Liver (tissue), 9 donors: ENCODE data around the gene ZNF836. TPM values are rescaled to one million over a fixed set of nuclear protein-coding genes. Genes with fewer than 3 reads are reported as not detected.

Experiments used
- DNase-seq: peaks from one replicate; pipeline ENCODE4 v3.0.0-alpha.2; 2017; ENCODE audit warnings: low spot score
- H3K27ac ChIP-seq, 2 donors: one replicate each; pipeline ENCODE4 v1.7.0; 2013; ENCODE audit warnings: inconsistent platforms in 2 of 2, low read length in 2 of 2, control low read depth in 1 of 2, low read depth in 1 of 2, mild to moderate bottlenecking in 1 of 2
- H3K27me3 ChIP-seq, 4 donors: one replicate each; pipeline versions ENCODE4 v1.6.1 to v1.7.0; 2013; ENCODE audit warnings: low read length in 3 of 4, inconsistent platforms in 1 of 4, mild to moderate bottlenecking in 1 of 4, moderate library complexity in 1 of 4; ENCODE audit not compliant: control insufficient read depth in 4 of 4, insufficient read depth in 4 of 4
- H3K36me3 ChIP-seq, 4 donors: one replicate each; pipeline versions ENCODE4 v1.6.1 to v1.7.0; 2013; ENCODE audit warnings: low read length in 3 of 4, mild to moderate bottlenecking in 3 of 4, low read depth in 1 of 4, moderate library complexity in 1 of 4; ENCODE audit not compliant: control insufficient read depth in 4 of 4, insufficient read depth in 3 of 4
- H3K4me1 ChIP-seq, 4 donors: one replicate each; pipeline versions ENCODE4 v1.6.1 to v1.7.0; 2013; ENCODE audit warnings: low read length in 3 of 4, mild to moderate bottlenecking in 3 of 4, moderate library complexity in 1 of 4; ENCODE audit not compliant: control insufficient read depth in 4 of 4, insufficient read depth in 4 of 4
- H3K4me3 ChIP-seq, 3 donors: one replicate each; pipeline versions ENCODE4 v1.6.1 to v1.7.0; 2013; ENCODE audit warnings: low read length in 3 of 3, control low read depth in 1 of 3, low read depth in 1 of 3, mild to moderate bottlenecking in 1 of 3
- H3K9ac ChIP-seq, 2 donors: one replicate each; pipeline ENCODE4 v1.7.0; 2013; ENCODE audit warnings: low read length in 2 of 2, mild to moderate bottlenecking in 2 of 2, moderate library complexity in 2 of 2, control low read depth in 1 of 2, low read depth in 1 of 2
- H3K9me3 ChIP-seq, 4 donors: one replicate each; pipeline versions ENCODE4 v1.6.1 to v1.7.0; 2013; ENCODE audit warnings: low read length in 3 of 4; ENCODE audit not compliant: control insufficient read depth in 4 of 4
- ATF3 ChIP-seq: IDR thresholded peaks from 2 replicates; pipeline ENCODE4 v1.6.1; 2016; ENCODE audit warnings: antibody characterized with exemption
- CTCF ChIP-seq: fragments of 150-350 bp; IDR thresholded peaks from 2 replicates; pipeline ENCODE4 v1.5.1; 2017; ENCODE audit warnings: improper control_type of control experiment, low read depth, low read length; ENCODE audit not compliant: missing input control
- EGR1 ChIP-seq, 2 donors: IDR thresholded peaks; 2 replicates each; pipeline ENCODE4 v1.6.1; 2016 to 2018; ENCODE audit warnings: antibody characterized with exemption in 2 of 2, low read depth in 2 of 2
- FOXA1 ChIP-seq: IDR thresholded peaks from 2 replicates; pipeline ENCODE4 v1.6.1; 2016; ENCODE audit warnings: antibody characterized with exemption
- FOXA2 ChIP-seq: IDR thresholded peaks from 2 replicates; pipeline ENCODE4 v1.6.1; 2016; ENCODE audit warnings: antibody characterized with exemption
- GABPA ChIP-seq, 2 donors: IDR thresholded peaks in 1 of 2; conservative IDR thresholded peaks in 1 of 2; 2 replicates each; pipeline ENCODE4 v1.6.1; 2016; ENCODE audit warnings: antibody characterized with exemption in 2 of 2, mild to moderate bottlenecking in 1 of 2, moderate library complexity in 1 of 2
- HNF4A ChIP-seq, 2 donors: conservative IDR thresholded peaks; 2 replicates each; pipeline ENCODE4 v1.6.1; 2016; ENCODE audit warnings: antibody characterized with exemption in 2 of 2, mild to moderate bottlenecking in 2 of 2
- HNF4G ChIP-seq: IDR thresholded peaks from 2 replicates; pipeline ENCODE4 v1.6.1; 2016; ENCODE audit warnings: antibody characterized with exemption
- JUND ChIP-seq, 2 donors: IDR thresholded peaks; 2 replicates each; pipeline ENCODE4 v1.6.1; 2016; ENCODE audit warnings: antibody characterized with exemption in 2 of 2
- MAX ChIP-seq: IDR thresholded peaks from 2 replicates; pipeline ENCODE4 v1.6.1; 2016; ENCODE audit warnings: antibody characterized with exemption
- NR2F2 ChIP-seq: IDR thresholded peaks from 2 replicates; pipeline ENCODE4 v1.6.1; 2016; ENCODE audit warnings: antibody characterized with exemption
- RAD21 ChIP-seq, 2 donors: IDR thresholded peaks; 2 replicates each; pipeline ENCODE4 v1.6.1; 2016; ENCODE audit warnings: antibody characterized with exemption in 2 of 2, mild to moderate bottlenecking in 2 of 2
- REST ChIP-seq: IDR thresholded peaks from 2 replicates; pipeline ENCODE4 v1.6.1; 2016; ENCODE audit warnings: antibody characterized with exemption, mild to moderate bottlenecking
- RXRA ChIP-seq, 2 donors: IDR thresholded peaks; 2 replicates each; pipeline ENCODE4 v1.6.1; 2017 to 2018; ENCODE audit warnings: antibody characterized with exemption in 2 of 2, mild to moderate bottlenecking in 1 of 2
- SP1 ChIP-seq: IDR thresholded peaks from 2 replicates; pipeline ENCODE4 v1.6.1; 2018; ENCODE audit warnings: antibody characterized with exemption, mild to moderate bottlenecking
- TAF1 ChIP-seq: conservative IDR thresholded peaks from 2 replicates; pipeline ENCODE4 v1.6.1; 2016; ENCODE audit warnings: antibody characterized with exemption, mild to moderate bottlenecking
- YY1 ChIP-seq: IDR thresholded peaks from 2 replicates; pipeline ENCODE4 v1.6.1; 2016; ENCODE audit warnings: antibody characterized with exemption, mild to moderate bottlenecking
- ZBTB33 ChIP-seq: IDR thresholded peaks from 2 replicates; pipeline ENCODE4 v1.6.1; 2016; ENCODE audit warnings: antibody characterized with exemption
- WGBS: extraction: QIAGEN DNeasy Blood & Tissue Kit; methylation state at CpG from one replicate; pipeline ENCODE4 v1.1.7; 2013; 5-methylcytosine and 5-hydroxymethylcytosine counted together
- polyA plus RNA-seq, 2 donors: library from polyadenylated mRNA; stranded (reverse) in 1 of 2; unstranded in 1 of 2; fragments of 200-250 nt in 1 of 2; fragments of >200 nt in 1 of 2; fragmentation: Nextera tagmentation in 1 of 2; extraction: Ambion mirVana in 1 of 2; gene quantifications; one replicate each; pipeline versions ENCODE4 v1.2.1 to v1.2.3, GENCODE V29; 2013 to 2015
- total RNA-seq, 2 donors: library from RNA; depleted of rRNA; stranded (reverse); fragments of >200 nt; gene quantifications; one replicate each; pipeline ENCODE4 v1.2.3, GENCODE V29; 2014
- donor health status: healthy.
- donor health status: healthy.
- donor health status: healthy.
- donor health status: healthy.
- donor health status: healthy.

The ZNF836 gene
- total and polyA plus RNA-seq, 4 donors, result 0.85 to 3.1 (median 1.8) TPM

- TF ChIP-seq TAF1, result no peak
- no peak for TF ChIP-seq REST
- TF ChIP-seq HNF4G, result no peak
- TF ChIP-seq JUND (IDR thresholded peaks at IDR 0.05), result no peak
- no peak for TF ChIP-seq ZBTB33
- no peak for TF ChIP-seq NR2F2
- H3K27me3 ChIP-seq, result no peaks in the 10 kb centered on the region
- H3K9me3 ChIP-seq, result no peaks in the 10 kb centered on the region
- no peak overlapping the region for H3K9ac ChIP-seq
- no peak overlapping the region for H3K4me3 ChIP-seq
- peaks cover 0 to 5% (median 2%) of the 10 kb centered on the region in 4 donors for H3K4me1 ChIP-seq
- WGBS, result 64% methylated on average over 3 of the region's 3 CpGs
- H3K36me3 ChIP-seq, result peaks cover 5 to 59% (median 41%) of the 10 kb centered on the region in 4 donors
- no peak for DNase-seq
- H3K27ac ChIP-seq, result no peak overlapping the region
Measured at GRCh38 chr19:52198678-52199077, 27.3 kb upstream of the ZNF836 start.

GRCh38 chr19:52197964-52198363 lies 26.5 kb upstream of the ZNF836 start:
- Histone ChIP-seq H3K4me1 (peaks cover 1 to 8% (median 6%) of the 10 kb centered on the region in 4 donors), H3K4me3 (no peak overlapping the region), H3K27ac (no peak overlapping the region), H3K27me3 (no peaks in the 10 kb centered on the region), H3K9ac (no peak overlapping the region), H3K36me3 (peaks cover 4 to 53% (median 37%) of the 10 kb centered on the region in 4 donors), H3K9me3 (no peaks in the 10 kb centered on the region)
- TF ChIP-seq TAF1 (no peak), HNF4G (no peak), MAX (no peak), YY1 (no peak), FOXA2 (no peak), FOXA1 (no peak), GABPA (IDR thresholded peaks at IDR 0.05 in 1 of 2, conservative IDR thresholded peaks at IDR 0.05 in 1 of 2) (no peak), JUND (IDR thresholded peaks at IDR 0.05) (no peak), ZBTB33 (no peak), REST (no peak), NR2F2 (no peak), EGR1 (IDR thresholded peaks at IDR 0.05; ENCODE audit: low read depth in 2 of 2) (no peak), HNF4A (conservative IDR thresholded peaks at IDR 0.05) (no peak), CTCF (no peak), RAD21 (IDR thresholded peaks at IDR 0.05) (no peak), RXRA (IDR thresholded peaks at IDR 0.05) (no peak), ATF3 (no peak), SP1 (no peak)
- DNase-seq, result no peak
- WGBS, result 92% methylated on average over 3 of the region's 3 CpGs
